ENCODE results near the gene SF3A2.

Gene SF3A2

DNA sequence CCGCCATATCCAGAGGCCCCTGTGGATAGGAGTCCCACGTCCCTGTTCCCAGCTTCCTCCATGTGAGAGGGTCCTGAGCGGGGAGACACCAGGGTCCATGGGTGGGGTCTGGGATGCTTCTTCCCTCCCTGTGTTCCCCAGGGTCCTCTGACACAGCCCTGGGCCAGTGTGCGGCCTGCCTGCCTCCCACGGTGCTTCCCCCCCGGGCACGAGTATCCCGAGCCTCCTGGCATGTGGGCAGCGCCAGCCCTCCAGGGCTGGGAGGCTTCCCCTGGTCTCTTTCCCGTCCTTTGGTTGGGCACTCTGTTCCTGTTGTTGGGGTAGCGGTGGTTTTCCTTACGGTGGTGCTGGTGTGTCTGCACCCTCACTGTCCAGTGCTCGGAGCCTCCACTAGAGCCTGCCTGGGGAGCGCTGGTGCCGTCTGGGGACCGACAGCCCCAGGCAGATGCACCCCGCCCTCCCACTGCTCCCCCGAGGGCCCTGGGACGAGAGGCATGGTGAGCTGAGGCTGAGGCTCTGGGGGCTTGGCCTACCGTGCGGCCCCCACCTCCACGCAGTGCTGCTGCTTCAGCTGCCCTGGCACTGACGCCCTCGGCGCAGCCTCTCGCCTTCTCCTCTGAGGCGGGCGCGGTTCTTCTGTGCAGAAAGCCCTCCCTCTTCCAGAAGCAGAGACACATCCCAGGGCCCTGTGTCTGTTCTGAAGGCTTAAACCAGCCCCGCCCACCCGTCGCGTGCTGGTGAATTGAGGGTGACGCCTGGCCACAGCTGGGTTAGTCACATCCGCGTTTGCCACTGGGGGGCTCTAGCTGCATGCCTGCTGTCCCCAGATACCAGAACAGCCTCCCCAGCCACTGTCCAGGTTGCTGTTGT, 28.4 kb upstream of the SF3A2 start:
- peak; percentile 9 for DNase-seq (ENCODE audit: low read depth in 2 of 2)

- DNase-seq (ENCODE audit: low read depth in 2 of 2) = no peak
Observed at GRCh38 chr19:2208975-2209374, 27.6 kb upstream of the SF3A2 start.

GRCh38 chr19:2209408-2209807, 27.2 kb upstream of the SF3A2 start:
- DNase-seq (ENCODE audit: low read depth in 2 of 2) = no peak

GRCh38 chr19:2210206-2210605, 26.4 kb upstream of the SF3A2 start:
- DNase-seq (ENCODE audit: low read depth in 2 of 2) = no peak

- DNase-seq (ENCODE audit: low read depth in 2 of 2) = no peak
Observed at GRCh38 chr19:2210987-2211740, 25.5 kb upstream of the SF3A2 start.

DNA sequence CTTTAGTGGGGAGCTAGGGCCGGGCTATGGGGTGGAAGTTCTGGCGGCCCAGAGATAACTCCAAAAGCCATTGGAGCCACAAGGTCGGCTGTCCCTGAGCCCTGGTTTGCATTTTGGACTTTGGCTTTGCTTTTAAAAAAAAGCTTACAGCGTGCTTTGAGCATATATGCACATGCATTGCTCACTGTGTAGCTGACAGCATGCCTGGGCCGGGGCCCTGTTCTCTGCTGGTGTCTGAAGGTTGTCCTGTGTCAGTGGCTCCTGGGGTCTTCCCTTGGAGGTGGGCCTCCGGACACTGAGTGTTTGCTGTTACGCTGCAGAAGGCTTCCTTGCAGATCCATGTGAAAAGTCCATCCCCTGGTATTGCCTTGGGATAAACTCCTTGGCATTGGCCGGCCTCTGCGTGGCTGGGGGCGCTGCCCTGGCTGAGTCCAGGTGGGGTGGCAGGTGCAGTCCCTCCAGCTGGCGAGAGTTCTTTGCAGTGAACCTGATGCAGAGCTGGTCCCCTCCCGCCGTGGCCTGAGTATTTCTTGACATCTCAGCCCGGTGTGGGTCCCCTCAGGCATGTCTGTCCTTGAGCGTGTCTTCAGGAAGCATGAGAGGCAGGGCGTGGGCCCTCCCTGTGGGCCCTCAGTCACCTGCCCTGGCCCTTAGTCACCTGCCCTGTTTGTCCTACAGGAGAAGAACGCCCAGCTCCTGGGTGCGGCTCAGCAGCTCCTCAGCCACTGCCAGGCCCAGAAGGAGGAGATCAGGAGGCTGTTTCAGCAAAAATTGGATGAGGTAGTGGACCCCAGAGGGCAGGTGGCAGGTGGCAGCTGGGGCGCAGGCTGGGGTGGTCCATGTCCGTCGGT, 23.5 kb upstream of the SF3A2 start:
- no peak for DNase-seq (ENCODE audit: low read depth in 2 of 2)

- no peak for DNase-seq (ENCODE audit: low read depth in 2 of 2)
Observed at GRCh38 chr19:2213799-2214198, 22.8 kb upstream of the SF3A2 start.

GRCh38 chr19:2214251-2214650, 22.4 kb upstream of the SF3A2 start:
- no peak for DNase-seq (ENCODE audit: low read depth in 2 of 2)

DNA sequence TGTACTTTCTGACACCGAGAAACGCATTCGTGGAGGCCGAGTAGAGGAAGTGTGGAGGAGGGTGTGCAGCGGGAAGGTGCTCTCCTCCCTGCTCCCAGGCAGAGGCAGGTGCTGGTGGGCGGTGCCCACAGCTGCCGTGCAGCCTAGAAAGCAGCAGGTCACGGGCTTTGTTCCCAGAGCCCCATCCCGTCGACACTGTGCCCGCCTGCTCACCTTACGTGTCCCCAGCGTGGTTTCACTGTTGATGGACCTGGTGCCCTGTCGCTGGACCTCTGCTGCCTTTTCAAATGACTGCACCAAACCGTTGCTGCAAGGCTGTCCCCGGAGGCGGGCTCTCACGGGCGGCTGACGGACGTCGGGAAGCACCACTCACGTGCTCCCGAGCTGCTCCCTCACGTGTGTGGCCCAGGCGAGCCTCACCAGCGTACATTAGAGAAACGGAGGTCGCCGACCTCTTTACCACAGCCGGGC, 21.3 kb upstream of the SF3A2 start:
- DNase-seq (ENCODE audit: low read depth in 2 of 2) = no peak

DNA sequence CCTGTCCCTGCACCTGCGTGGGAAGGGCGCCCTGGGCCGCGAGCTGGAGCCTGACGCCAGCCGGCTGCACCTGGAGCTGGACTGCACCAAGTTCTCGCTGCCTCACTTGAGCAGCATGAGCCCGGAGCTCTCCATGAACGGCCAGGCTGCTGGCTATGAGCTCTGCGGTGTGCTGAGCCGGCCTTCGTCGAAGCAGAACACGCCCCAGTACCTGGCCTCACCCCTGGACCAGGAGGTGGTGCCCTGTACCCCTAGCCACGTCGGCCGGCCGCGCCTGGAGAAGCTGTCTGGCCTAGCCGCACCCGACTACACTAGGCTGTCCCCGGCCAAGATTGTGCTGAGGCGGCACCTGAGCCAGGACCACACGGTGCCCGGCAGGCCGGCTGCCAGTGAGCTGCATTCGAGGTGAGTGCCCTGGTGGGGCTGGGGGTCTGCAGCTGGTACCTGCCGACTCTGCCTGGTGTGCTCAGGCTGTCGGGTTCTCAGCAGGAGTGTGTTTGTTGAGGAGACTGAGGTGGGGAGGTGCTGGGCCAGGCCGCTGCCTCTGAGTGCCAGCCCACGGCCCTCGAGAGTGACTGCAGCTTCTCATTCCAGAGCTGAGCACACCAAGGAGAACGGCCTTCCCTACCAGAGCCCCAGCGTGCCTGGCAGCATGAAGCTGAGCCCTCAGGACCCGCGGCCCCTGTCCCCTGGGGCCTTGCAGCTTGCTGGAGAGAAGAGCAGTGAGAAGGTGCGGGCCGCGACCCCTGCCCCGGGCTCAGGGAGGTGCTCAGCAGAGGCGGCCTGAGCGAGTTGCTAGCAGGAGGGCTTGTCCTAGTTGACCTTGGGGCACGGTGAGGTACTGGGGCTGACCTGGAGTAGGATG, 20.0 kb upstream of the SF3A2 start:
- no peak for DNase-seq (ENCODE audit: low read depth in 2 of 2)

GRCh38 chr19:2217591-2217990, 19.0 kb upstream of the SF3A2 start:
- DNase-seq (ENCODE audit: low read depth in 2 of 2) = no peak

- no peak for DNase-seq (ENCODE audit: low read depth in 2 of 2)
Observed at GRCh38 chr19:2219726-2220125, 16.9 kb upstream of the SF3A2 start.

- no peak for DNase-seq (ENCODE audit: low read depth in 2 of 2)
Observed at GRCh38 chr19:2221250-2221831, 15.3 kb upstream of the SF3A2 start.

DNA sequence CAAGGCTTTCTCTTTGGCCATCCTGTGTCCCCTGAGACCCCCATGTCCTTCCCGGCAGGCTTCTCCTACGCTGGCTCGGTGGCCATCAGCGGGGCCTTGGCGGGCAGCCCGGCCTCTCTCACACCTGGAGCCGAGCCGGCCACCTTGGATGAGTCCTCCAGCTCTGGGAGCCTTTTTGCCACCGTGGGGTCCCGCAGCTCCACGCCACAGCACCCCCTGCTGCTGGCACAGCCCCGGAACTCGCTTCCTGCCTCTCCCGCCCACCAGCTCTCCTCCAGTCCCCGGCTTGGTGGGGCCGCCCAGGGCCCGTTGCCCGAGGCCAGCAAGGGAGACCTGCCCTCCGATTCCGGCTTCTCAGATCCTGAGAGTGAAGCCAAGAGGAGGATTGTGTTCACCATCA, 14.7 kb upstream of the SF3A2 start:
- DNase-seq (ENCODE audit: low read depth in 2 of 2) = no peak

- DNase-seq (ENCODE audit: low read depth in 2 of 2) = no peak
Observed at GRCh38 chr19:2223391-2223790, 13.2 kb upstream of the SF3A2 start.

DNA sequence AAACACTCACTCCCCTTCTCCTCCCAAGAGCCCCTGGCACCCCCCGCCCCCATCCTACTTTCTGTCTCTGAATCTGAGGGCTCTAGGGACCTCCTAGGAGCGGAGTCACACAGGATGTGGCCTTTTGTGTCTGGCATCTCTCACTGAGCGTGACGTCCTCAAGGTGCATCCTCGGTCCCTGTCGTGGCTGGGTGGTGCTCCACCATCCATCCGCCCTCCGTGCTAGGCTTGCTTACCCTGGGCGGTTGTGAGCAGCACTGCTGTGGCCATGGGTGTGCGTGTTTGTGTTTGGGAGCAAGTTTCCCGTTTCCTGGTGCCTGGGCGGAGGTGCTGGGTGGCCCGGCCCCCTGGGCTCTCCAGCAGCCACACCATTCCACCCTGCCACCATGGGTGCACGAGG, 12.7 kb upstream of the SF3A2 start:
- no peak for DNase-seq (ENCODE audit: low read depth in 2 of 2)

DNA sequence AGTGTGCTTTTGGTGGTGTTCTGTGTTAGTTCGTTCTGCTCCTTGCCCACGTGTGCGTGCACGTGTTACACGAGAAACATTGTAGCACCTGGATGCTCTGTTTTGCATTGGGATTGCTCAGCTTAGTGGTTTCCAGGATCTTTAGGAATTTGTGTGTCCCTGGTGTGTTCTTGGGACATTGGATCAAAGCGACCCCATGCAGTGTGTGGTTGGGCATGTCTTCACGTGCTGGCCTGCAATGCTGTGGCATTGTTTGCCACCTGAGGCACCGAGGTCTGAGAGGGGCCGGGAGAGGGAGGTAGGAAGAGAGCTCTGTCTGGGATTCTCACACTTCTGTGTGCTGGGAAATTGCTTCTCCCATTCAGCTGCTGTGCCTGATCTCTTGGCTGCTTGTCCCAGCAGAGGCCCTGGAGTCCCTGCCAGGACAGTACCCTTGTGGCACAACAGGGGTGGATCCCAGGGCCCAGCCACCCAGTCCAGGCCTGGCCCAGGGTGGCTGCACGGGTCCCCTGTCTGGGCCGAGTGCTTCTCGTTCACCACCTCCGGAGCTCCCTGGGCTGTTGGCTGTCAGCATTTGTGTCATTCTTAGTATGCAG, 11.8 kb upstream of the SF3A2 start:
- no peak for DNase-seq (ENCODE audit: low read depth in 2 of 2)

DNA sequence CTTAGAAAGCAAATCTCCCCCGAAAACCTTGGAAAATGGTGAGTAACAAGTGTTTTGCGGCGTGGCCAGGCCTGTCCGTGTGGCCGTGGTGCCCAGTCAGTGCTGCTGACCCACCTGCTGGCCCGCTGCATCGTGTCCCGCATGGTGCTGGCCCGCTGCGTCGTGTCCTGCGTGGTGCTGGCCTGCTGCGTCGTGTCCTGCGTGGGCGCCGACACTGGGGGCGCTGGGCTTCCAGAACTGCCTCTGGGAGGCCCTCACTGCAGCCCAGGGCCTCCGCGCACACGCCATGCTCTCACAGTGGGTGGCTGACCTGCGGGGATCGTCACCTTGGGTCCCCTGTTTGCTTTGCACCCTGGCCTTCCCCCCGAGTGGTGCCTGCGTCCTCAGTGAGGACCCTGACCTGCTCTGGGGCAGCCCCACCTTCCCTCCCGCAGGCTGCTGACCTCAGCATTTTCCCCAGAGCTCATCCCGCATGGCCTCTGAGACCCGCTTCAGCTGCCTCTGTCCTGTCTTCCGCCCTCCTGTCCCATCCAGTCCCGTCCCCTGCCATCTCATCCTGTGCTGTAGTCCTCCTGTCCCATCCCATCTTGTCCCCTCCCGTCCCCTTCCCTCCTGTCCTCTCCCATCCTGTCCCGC, 11.1 kb upstream of the SF3A2 start:
- no peak for DNase-seq (ENCODE audit: low read depth in 2 of 2)

DNA sequence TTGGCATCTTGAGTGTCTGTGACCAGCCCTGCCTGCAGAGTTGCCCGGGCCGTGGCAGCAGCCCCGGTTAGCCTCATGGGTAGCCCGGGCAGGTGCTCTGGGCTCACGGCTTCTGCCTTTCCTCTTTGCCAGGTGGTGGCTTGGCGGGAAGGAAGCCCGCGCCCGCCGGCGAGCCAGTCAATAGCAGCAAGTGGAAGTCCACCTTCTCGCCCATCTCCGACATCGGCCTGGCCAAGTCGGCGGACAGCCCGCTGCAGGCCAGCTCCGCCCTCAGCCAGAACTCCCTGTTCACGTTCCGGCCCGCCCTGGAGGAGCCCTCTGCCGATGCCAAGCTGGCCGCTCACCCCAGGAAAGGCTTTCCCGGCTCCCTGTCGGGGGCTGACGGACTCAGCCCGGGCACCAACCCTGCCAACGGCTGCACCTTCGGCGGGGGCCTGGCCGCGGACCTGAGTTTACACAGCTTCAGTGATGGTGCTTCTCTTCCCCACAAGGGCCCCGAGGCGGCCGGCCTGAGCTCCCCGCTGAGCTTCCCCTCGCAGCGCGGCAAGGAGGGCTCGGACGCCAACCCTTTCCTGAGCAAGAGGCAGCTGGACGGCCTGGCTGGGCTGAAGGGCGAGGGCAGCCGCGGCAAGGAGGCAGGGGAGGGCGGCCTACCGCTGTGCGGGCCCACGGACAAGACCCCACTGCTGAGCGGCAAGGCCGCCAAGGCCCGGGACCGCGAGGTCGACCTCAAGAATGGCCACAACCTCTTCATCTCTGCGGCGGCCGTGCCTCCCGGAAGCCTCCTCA, 10.4 kb upstream of the SF3A2 start:
- no peak for DNase-seq (ENCODE audit: low read depth in 2 of 2)

Measured in fibroblast of skin of left biceps (primary cell).